Kasumi-1 (cell line): ENCODE results near the gene ARL3.
"Not testable (repeated sequence)": the region's sequence is repeated elsewhere in the genome, so short reads cannot be mapped to it uniquely, and the experiment has no call there.

Experiments
- DNase-seq, 2 experiments: peaks; one replicate each; lab custom pipeline; 2025; lab: John Stamatoyannopoulos, UW

Gene ARL3

GRCh38 chr10:102713814-102714620, at the start of gene ARL3:
Gene ARL3, minus strand, starts transcription at chr10:102714397. Its CDS starts 122 bp downstream, at chr10:102714275.
- peak; percentile 99 to 100 for DNase-seq

- DNase-seq = no peak
These were observed 48.9 kb upstream of the ARL3 start for GRCh38 chr10:102763037-102763607.

DNA sequence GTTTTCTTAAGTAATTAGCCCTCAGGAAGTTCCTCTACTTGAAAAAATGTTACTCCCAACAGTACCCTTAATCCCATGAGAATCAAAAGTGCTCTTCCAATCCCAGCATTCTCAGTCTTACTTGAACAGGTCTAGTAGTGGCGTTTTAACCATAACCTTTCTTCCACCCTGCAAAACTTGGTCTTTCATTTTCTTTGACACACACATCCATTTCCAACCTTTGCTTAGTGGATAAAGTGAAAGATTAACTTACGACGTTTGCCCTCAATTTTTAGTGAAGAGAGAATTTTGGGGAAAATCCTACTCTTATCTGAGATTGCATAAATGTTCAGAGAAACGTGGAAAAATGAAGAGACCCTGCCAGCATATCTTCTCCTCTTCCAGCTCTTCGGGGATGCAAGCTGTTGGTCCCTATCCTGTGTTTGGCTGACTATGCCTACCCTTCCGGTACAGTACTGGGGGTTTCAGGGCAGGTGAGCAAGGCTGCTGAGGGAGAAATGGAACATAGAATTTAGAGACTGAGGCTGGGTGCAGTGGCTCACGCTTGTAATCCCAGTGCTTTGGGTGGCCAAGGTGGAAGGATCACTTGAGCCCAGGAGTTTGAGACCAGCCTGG, 48.3 kb upstream of the ARL3 start:
- no peak for DNase-seq

GRCh38 chr10:102761981-102762380, 47.8 kb upstream of the ARL3 start:
- no peak for DNase-seq

GRCh38 chr10:102759497-102760210, 45.5 kb upstream of the ARL3 start:
- no peak for DNase-seq

GRCh38 chr10:102758933-102759262, 44.7 kb upstream of the ARL3 start:
- not testable (repeated sequence) for DNase-seq

DNA sequence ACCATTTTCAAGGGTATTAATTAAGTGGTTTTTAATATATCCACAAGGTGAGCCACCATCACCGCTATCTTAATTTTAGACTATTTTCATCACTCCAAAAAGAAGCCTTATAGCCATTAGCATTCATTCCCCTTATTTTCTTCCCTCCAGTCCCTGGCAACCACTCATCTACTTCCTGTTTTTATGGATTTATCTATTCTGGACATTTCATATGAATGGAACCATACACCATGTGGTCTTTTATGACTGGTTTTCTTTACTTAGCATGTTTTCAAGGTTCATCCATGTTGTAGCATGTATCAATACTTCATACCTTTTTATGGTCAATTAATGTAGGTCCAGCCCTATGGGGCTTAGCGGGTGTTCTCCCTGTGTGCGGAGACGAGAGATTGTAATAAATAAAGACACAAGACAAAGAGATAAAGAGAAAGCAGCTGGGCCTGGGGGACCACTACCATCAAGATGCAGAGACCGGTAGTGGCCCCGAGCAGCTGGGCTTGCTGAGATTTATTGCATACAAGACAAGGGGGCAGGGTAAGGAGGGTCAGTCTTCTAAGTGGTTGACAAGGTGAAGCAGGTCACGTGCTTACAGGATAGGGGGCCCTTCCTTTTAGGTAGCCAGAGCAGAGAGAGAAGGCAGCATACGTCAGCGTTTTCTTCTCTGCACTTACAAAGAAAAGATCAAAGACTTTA, 44.2 kb upstream of the ARL3 start:
- DNase-seq = peak in 1 of 2 experiments; percentile 33

GRCh38 chr10:102757323-102757722, 43.1 kb upstream of the ARL3 start:
- DNase-seq = no peak

GRCh38 chr10:102753718-102754117, 39.5 kb upstream of the ARL3 start:
- DNase-seq = no peak

- DNase-seq = peak; percentile 82 to 90
These were observed 38.9 kb upstream of the ARL3 start for GRCh38 chr10:102752934-102753664.

GRCh38 chr10:102752266-102752930, 38.2 kb upstream of the ARL3 start:
- DNase-seq = no peak

- no peak for DNase-seq
These were observed 31.0 kb upstream of the ARL3 start for GRCh38 chr10:102745157-102745556.

DNA sequence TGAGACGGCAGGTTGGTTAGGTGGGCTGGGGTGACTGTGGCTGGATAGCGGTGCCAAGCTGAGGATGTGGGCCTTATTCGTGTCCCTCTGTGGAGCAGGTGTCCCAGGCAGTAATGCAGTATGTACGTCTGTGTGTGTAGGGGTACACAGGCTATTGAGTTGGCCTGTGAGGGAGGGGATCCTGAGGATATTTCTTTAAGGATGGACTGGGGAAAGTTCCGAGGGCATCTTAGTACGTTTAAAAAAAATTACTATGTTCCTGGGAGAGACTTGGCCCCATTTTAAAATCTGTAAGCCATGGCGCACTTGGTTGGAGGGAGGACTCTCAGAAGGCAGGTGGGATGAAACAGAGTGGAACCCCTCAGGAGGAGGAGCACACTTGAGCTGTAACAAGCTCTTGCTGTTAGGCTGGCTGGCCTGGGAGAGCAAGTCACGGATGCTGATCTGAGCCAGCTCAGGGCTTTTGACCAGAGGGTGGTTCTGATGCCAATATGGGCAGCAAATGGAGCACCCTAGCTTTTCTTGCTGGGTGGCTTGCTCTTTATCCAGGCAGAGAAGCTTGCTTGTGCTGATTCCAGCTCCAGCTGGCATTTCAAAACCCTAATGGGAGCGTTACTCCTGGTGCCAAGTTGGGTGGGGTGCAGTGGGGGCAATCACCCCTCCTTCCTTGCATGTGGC, 30.3 kb upstream of the ARL3 start:
- DNase-seq = no peak

GRCh38 chr10:102743588-102744373, 29.6 kb upstream of the ARL3 start, which contains the start of gene WBP1L:
Gene WBP1L, plus strand, starts transcription at chr10:102743948. Its CDS starts 106 bp downstream, at chr10:102744054.
- peak; percentile 100 for DNase-seq

- DNase-seq = no peak
These were observed 28.9 kb upstream of the ARL3 start for GRCh38 chr10:102743078-102743587.

DNA sequence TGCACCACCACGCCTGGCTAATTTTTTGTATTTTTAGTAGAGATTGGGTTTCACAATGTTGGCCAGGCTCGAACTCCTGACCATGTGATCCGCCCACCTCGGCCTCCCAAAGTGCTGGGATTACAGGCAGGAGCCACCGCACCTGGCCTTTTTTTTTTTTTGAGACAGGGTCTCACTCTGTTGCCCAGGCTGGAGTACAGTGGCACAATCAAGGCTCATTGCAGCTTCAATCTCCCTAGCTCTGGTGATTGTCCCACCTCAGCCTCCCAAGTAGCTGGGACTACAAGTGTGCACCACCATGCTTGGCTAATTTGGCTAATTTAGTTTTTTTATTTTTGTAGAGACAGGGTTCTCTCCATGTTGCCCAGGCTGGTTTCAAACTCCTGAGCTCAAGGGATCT, 28.1 kb upstream of the ARL3 start:
- DNase-seq = not testable (repeated sequence)

DNA sequence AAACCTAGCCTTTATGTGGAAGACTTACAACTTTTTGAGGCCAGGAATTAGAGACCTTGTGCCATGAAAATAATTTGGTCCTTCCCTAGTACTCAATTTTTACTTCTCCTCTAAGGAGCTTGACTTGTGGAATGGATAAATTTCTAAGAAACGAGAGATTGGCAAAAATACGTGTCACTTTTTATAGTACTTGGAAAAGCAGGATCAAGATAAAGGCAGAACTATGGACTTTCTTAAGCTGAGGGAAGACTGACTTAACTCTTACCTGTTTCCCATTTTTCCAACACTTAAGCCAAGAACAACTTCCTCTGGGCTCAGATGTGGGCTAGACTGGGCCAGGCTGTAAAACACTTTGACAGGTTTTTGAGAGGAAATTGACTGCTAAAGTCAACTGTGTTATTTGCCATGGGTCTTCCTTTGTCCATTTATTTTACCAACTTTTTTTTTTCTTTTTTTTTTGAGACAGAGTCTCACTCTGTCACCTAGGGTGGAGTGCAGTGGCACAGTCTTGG, 27.6 kb upstream of the ARL3 start:
- DNase-seq = no peak

- no peak for DNase-seq
These were observed 26.0 kb upstream of the ARL3 start for GRCh38 chr10:102740229-102740628.

DNA sequence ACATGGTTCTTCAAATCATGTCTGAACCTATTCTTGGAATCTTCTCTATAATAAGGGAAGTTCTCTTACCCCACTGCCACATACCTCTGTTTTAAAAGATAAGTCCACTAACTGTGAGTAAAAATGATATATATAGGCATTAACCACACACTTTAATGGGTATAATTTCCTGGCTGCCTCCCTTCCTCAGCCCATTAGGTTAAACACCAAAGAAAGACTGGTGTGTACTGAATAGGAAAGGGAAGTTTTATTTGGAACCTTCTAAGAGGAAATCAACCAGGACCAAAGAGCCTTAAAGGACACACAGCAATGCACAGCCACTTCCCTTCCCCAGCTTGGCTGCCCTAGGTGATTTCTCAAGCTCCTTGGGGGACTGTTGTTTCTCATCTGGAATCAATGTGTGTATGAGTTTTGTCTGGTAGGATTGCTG, 24.5 kb upstream of the ARL3 start:
- peak; percentile 93 to 98 for DNase-seq
